T-helper 2 cell treated with Interferon-gamma antibody and Interleukin-4, amounts not matched to agents 5 μg/mL and 100 μg/mL, for 36 hours (primary cell): Measurements from ENCODE around the gene HEPACAM2.

ENCODE experiments used
- DNase-seq: peaks from one replicate; pipeline ENCODE4 v3.0.0; 2021; ENCODE audit warnings: low spot score
- H3K27ac Mint-ChIP-seq: one replicate; pipeline ENCODE4 v1.8.0; 2021; ENCODE audit warnings: mild to moderate bottlenecking, mixed read lengths
- H3K27me3 Mint-ChIP-seq: one replicate; pipeline ENCODE4 v1.8.0; 2021; ENCODE audit warnings: low read depth, mixed read lengths
- H3K36me3 Mint-ChIP-seq: one replicate; pipeline ENCODE4 v1.8.0; 2021; ENCODE audit warnings: low read depth, mixed read lengths
- H3K4me1 Mint-ChIP-seq: one replicate; pipeline ENCODE4 v1.8.0; 2021; ENCODE audit warnings: low read depth, mixed read lengths
- H3K4me3 Mint-ChIP-seq: one replicate; pipeline ENCODE4 v1.8.0; 2022; ENCODE audit warnings: mild to moderate bottlenecking, moderate library complexity, mixed read lengths
- H3K9me3 Mint-ChIP-seq: one replicate; pipeline ENCODE4 v1.8.0; 2021; ENCODE audit warnings: mixed read lengths

HEPACAM2 gene

GRCh38 chr7:93228302-93228701, 2.0 kb upstream of the HEPACAM2 start:
- DNase-seq, result no peak
- Mint-ChIP-seq H3K27ac (peak overlapping the region; percentile 28), H3K9me3 (no peaks in the 10 kb centered on the region)

GRCh38 chr7:93219868-93220267, 6.4 kb downstream of the HEPACAM2 start:
- Mint-ChIP-seq H3K27ac (no peak overlapping the region), H3K4me1 (no peaks in the 10 kb centered on the region), H3K27me3 (peaks cover 24% of the 10 kb centered on the region), H3K4me3 (no peak overlapping the region), H3K9me3 (no peaks in the 10 kb centered on the region), H3K36me3 (no peaks in the 10 kb centered on the region)
- DNase-seq, result no peak

More at GRCh38 chr7:93228302-93228701, 2.0 kb upstream of the HEPACAM2 start:
- Mint-ChIP-seq H3K4me3 (no peak overlapping the region), H3K4me1 (peaks cover 20% of the 10 kb centered on the region), H3K27me3 (peaks cover 27% of the 10 kb centered on the region), H3K36me3 (no peaks in the 10 kb centered on the region)

- Mint-ChIP-seq H3K27ac (no peak overlapping the region), H3K4me1 (no peaks in the 10 kb centered on the region)
- DNase-seq, result no peak
Measured at GRCh38 chr7:93218997-93219827, 7.1 kb downstream of the HEPACAM2 start.

GRCh38 chr7:93212881-93213280, 13.4 kb downstream of the HEPACAM2 start:
- no peak for DNase-seq
- H3K4me3 Mint-ChIP-seq, result no peak overlapping the region
- no peak overlapping the region for H3K27ac Mint-ChIP-seq
- H3K9me3 Mint-ChIP-seq, result no peaks in the 10 kb centered on the region
- H3K36me3 Mint-ChIP-seq, result no peaks in the 10 kb centered on the region
- H3K4me1 Mint-ChIP-seq, result no peaks in the 10 kb centered on the region
- peaks cover 49% of the 10 kb centered on the region for H3K27me3 Mint-ChIP-seq

More at GRCh38 chr7:93218997-93219827, 7.1 kb downstream of the HEPACAM2 start:
- H3K9me3 Mint-ChIP-seq, result no peaks in the 10 kb centered on the region
- peaks cover 24% of the 10 kb centered on the region for H3K27me3 Mint-ChIP-seq
- H3K36me3 Mint-ChIP-seq, result no peaks in the 10 kb centered on the region
- H3K4me3 Mint-ChIP-seq, result no peak overlapping the region

GRCh38 chr7:93211228-93211818, 14.9 kb downstream of the HEPACAM2 start:
- no peaks in the 10 kb centered on the region for H3K9me3 Mint-ChIP-seq
- H3K4me3 Mint-ChIP-seq, result no peak overlapping the region
- no peak for DNase-seq
- H3K36me3 Mint-ChIP-seq, result no peaks in the 10 kb centered on the region
- H3K27ac Mint-ChIP-seq, result no peak overlapping the region
- no peaks in the 10 kb centered on the region for H3K4me1 Mint-ChIP-seq
- peaks cover 53% of the 10 kb centered on the region for H3K27me3 Mint-ChIP-seq

GRCh38 chr7:93205046-93205445, 21.2 kb downstream of the HEPACAM2 start:
- Mint-ChIP-seq H3K27me3 (peaks cover 43% of the 10 kb centered on the region), H3K36me3 (no peaks in the 10 kb centered on the region)

GRCh38 chr7:93203496-93203895, 22.8 kb downstream of the HEPACAM2 start:
- no peak for DNase-seq
- Mint-ChIP-seq H3K9me3 (no peaks in the 10 kb centered on the region), H3K4me3 (no peak overlapping the region), H3K4me1 (no peaks in the 10 kb centered on the region), H3K27me3 (peaks cover 41% of the 10 kb centered on the region), H3K27ac (no peak overlapping the region), H3K36me3 (no peaks in the 10 kb centered on the region)

More at GRCh38 chr7:93205046-93205445, 21.2 kb downstream of the HEPACAM2 start:
- H3K27ac Mint-ChIP-seq, result no peak overlapping the region
- H3K4me1 Mint-ChIP-seq, result no peaks in the 10 kb centered on the region
- H3K9me3 Mint-ChIP-seq, result no peaks in the 10 kb centered on the region
- H3K4me3 Mint-ChIP-seq, result no peak overlapping the region
- no peak for DNase-seq

GRCh38 chr7:93202594-93203250, 23.5 kb downstream of the HEPACAM2 start:
- Mint-ChIP-seq H3K4me3 (no peak overlapping the region), H3K9me3 (no peaks in the 10 kb centered on the region), H3K27ac (no peak overlapping the region), H3K36me3 (no peaks in the 10 kb centered on the region), H3K27me3 (peaks cover 42% of the 10 kb centered on the region), H3K4me1 (no peaks in the 10 kb centered on the region)
- no peak for DNase-seq

GRCh38 chr7:93198472-93198871, 27.8 kb downstream of the HEPACAM2 start:
- Mint-ChIP-seq H3K27me3 (peaks cover 36% of the 10 kb centered on the region), H3K9me3 (no peaks in the 10 kb centered on the region), H3K4me1 (no peaks in the 10 kb centered on the region), H3K36me3 (no peaks in the 10 kb centered on the region), H3K27ac (no peak overlapping the region), H3K4me3 (no peak overlapping the region)
- no peak for DNase-seq

- no peak overlapping the region for H3K27ac Mint-ChIP-seq
- H3K4me1 Mint-ChIP-seq, result no peaks in the 10 kb centered on the region
- peaks cover 40% of the 10 kb centered on the region for H3K27me3 Mint-ChIP-seq
- H3K36me3 Mint-ChIP-seq, result no peaks in the 10 kb centered on the region
- no peak overlapping the region for H3K4me3 Mint-ChIP-seq
- DNase-seq, result no peak
- no peaks in the 10 kb centered on the region for H3K9me3 Mint-ChIP-seq
Measured at GRCh38 chr7:93196336-93196735, 29.9 kb downstream of the HEPACAM2 start.

- Mint-ChIP-seq H3K4me1 (no peaks in the 10 kb centered on the region), H3K4me3 (no peak overlapping the region), H3K27ac (no peak overlapping the region), H3K27me3 (peaks cover 45% of the 10 kb centered on the region), H3K36me3 (no peaks in the 10 kb centered on the region), H3K9me3 (no peaks in the 10 kb centered on the region)
- DNase-seq, result no peak
Measured at GRCh38 chr7:93194386-93194785, 31.9 kb downstream of the HEPACAM2 start.

GRCh38 chr7:93188870-93189634, 37.2 kb downstream of the HEPACAM2 start:
- Mint-ChIP-seq H3K27ac (no peak overlapping the region), H3K4me1 (no peaks in the 10 kb centered on the region), H3K4me3 (no peak overlapping the region), H3K36me3 (no peaks in the 10 kb centered on the region), H3K9me3 (no peaks in the 10 kb centered on the region), H3K27me3 (peaks cover 51% of the 10 kb centered on the region)
- no peak for DNase-seq

- Mint-ChIP-seq H3K9me3 (no peaks in the 10 kb centered on the region), H3K27ac (no peak overlapping the region), H3K4me1 (no peaks in the 10 kb centered on the region), H3K4me3 (no peak overlapping the region), H3K36me3 (no peaks in the 10 kb centered on the region), H3K27me3 (peaks cover 48% of the 10 kb centered on the region)
- DNase-seq, result no peak
Measured at GRCh38 chr7:93185303-93186027, 40.8 kb downstream of the HEPACAM2 start.
